GM12874 (cell line): Measurements from ENCODE around the gene AGR2.

ENCODE experiments used
- CTCF ChIP-seq: IDR thresholded peaks from 2 replicates; pipeline ENCODE4 v1.5.1; 2011; ENCODE audit warnings: low read depth, mild to moderate bottlenecking, control low read depth, low read length, moderate library complexity; ENCODE audit not compliant: insufficient read depth

AGR2 gene

DNA sequence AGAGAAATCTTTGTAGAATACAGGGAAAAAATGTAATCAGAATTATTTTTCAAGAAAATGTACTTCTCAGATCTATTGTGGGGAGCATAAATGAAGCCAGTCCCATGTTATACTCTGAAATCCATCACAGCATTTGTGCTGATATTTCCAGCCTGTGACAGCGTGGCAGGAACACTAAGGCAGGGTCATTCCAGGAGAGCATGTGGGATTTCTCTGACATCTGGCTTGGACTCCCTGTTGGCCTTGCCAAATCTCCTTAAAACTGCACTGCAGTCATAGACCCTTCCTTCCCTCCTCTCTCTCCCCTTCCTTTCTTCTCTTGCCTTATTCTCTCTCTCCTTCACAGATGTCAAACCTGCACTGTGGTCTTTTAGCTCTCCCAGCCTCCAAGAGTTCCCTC lies 57.7 kb downstream of the AGR2 start:
- no peak for TF ChIP-seq CTCF

- no peak for TF ChIP-seq CTCF
Measured at GRCh38 chr7:16745645-16746044, 59.2 kb downstream of the AGR2 start.

GRCh38 chr7:16744518-16745250 lies 60.1 kb downstream of the AGR2 start:
- TF ChIP-seq CTCF = no peak

GRCh38 chr7:16743236-16743635 lies 61.6 kb downstream of the AGR2 start:
- TF ChIP-seq CTCF = no peak

DNA sequence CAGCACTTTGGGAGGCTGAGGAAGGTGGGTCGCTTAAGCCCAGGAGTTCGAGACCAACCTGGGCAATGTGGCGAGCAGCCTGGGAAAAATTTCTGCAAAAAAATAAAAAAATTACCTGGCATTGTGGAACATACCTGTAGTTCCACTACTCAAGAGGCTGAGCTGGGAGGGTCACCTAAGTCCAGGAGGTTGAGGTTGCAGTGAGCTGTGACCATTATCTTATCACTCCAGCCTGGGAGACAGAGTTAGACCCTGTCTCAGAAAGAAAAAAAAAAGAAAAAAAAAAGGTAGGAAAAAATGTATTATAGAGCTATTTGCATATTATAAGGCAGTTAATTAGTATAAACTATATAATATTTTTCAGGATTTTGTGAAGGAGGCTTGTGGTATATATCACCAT lies 62.3 kb downstream of the AGR2 start:
- no peak for TF ChIP-seq CTCF
